GM10847 (cell line): Measurements from ENCODE around the gene POU3F2.

Experiments used
- POLR2A ChIP-seq: IDR thresholded peaks from 2 replicates; pipeline ENCODE4 v1.6.1; 2011; ENCODE audit not compliant: insufficient read length; ENCODE audit errors: extremely low read depth

The POU3F2 gene

GRCh38 chr6:98848539-98849242, 14.3 kb downstream of the POU3F2 start:
- no peak for TF ChIP-seq POLR2A

DNA sequence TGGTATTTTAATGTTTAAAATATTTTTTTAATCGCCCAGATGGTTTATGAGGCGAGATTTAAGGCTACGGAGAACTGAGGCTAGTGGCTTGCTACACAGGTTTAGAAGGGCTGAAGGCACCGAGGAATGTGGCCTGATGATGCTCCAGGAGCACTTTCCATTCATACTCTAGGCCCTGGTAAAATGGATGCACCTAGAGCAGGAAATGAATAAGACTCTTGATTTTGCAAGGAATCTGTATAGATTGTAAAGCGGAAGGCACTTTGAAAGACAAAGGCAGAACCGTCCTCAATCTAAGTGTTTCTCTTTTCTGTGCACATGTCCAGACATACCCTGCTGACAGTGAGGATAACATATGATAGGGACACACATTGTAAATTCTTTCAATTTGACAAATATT, 30.1 kb downstream of the POU3F2 start:
- TF ChIP-seq POLR2A, result no peak

DNA sequence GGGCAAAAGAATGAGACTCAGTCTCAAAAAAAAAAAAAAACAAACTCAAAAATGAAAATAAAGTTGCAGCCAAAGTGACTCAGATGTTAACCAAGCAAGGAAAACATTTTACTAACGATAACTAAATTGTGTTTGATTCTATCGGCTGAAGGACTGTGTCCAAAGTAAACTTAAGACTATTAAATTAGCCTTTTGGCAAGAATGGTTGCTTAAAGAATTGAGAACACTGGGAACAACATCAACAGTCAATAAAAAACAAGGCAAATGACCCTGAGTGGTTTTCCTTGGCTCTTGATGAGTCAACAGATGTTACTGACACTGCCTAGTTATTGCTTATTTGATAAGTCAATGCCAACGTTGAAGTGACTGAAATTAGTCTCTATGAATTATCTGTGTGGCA, 36.7 kb downstream of the POU3F2 start:
- no peak for TF ChIP-seq POLR2A

- TF ChIP-seq POLR2A, result no peak
Measured at GRCh38 chr6:98871821-98872220, 37.4 kb downstream of the POU3F2 start.

GRCh38 chr6:98875375-98875774, 41.0 kb downstream of the POU3F2 start:
- no peak for TF ChIP-seq POLR2A

GRCh38 chr6:98877250-98877649, 42.9 kb downstream of the POU3F2 start:
- TF ChIP-seq POLR2A, result no peak

GRCh38 chr6:98880486-98880885, 46.1 kb downstream of the POU3F2 start:
- TF ChIP-seq POLR2A, result no peak

DNA sequence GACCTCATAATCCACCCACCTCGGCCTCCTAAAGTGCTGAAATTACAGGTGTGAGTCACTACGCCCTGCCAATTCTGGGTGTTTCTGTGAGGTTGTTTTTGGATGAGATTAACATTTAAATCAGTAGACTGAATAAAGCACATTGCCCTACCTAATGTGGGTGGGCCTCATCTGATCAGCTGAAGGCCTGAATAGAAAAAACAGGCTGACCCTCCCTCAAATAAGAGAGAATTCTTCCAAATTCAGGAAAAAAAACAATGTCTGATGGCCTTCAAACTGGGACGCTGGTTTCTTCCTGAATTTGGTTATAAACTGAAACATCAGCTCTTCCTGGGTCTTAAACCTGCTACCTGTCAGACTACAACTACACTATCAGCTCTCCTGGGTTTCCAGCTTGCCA, 51.0 kb downstream of the POU3F2 start:
- no peak for TF ChIP-seq POLR2A

GRCh38 chr6:98887650-98888049, 53.3 kb downstream of the POU3F2 start:
- TF ChIP-seq POLR2A, result no peak
